ENCODE results near the gene ST3GAL4.

- TF ChIP-seq EZH2 (IDR thresholded peaks at IDR 0.05; ENCODE audit: borderline replicate concordance, insufficient read depth, low read depth, low read length, poor library complexity, severe bottlenecking) = no peak
- TF ChIP-seq CTCF (IDR thresholded peaks at IDR 0.05) = no peak
Measured at GRCh38 chr11:126383339-126384335, 28.2 kb downstream of the ST3GAL4 start.
